Mesangial cell (primary cell): ENCODE results near the gene CDSN. TPM values are rescaled to one million over a fixed set of nuclear protein-coding genes. Genes with fewer than 3 reads are reported as not detected.

Experiments
- total RNA-seq: library from RNA; depleted of rRNA; stranded (reverse); fragments of >200 nt; gene quantifications from 2 replicates; pipeline ENCODE4 v1.2.3, GENCODE V29; 2015

Gene CDSN
- 0.25 TPM in 1 of 2 replicates, not detected in the other for total RNA-seq

GRCh38 chr6:31120151-31120915, at the start of gene CDSN:
Gene CDSN, minus strand, starts transcription at chr6:31120446. Its CDS starts 27 bp downstream, at chr6:31120419.

DNA sequence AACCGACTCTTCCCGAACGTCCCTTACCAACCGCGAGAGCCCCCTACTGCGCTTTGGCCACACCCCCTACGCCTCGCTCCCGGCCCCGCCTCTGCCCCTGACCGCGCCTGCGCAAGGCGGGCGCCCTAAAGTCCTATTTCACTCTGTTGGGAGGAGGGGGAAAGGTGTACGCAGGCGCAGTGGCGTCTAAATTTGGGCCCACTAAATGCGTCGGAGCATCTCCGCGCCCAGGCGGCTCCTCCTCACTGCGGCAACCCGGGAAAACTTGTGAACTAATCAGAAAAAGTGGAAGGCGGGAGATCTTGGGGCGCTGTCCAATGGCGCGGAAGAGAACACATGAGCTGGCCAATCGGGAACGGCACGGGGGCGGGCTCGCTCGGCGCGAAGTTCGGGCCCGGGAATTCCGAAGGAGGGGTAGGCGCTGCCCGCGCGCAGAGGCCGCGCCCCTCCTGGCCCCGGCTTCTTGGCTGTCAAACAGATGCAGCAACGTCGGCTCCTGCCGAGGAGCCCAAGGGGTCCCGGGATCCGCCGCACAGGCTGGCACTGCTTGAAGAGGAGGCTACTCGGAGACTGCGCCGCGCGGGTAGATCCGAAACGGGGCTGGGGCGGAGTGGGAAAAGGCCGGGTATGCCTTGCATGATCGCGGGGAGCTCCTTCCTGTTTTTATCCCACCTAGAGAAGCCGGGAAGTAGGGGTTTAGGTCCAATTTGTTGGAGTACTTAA, 38.1 kb upstream of the CDSN start, which contains the start of gene TCF19:
Gene TCF19, plus strand, starts transcription at position 450 of the 723 bp plus-strand sequence. CDS start 881 bp downstream, outside the sequence.

GRCh38 chr6:31157513-31158139, 37.4 kb upstream of the CDSN start, which contains the start of gene CCHCR1:
Gene CCHCR1, minus strand, starts transcription at chr6:31157802. Its CDS starts 202 bp downstream, at chr6:31157600.

DNA sequence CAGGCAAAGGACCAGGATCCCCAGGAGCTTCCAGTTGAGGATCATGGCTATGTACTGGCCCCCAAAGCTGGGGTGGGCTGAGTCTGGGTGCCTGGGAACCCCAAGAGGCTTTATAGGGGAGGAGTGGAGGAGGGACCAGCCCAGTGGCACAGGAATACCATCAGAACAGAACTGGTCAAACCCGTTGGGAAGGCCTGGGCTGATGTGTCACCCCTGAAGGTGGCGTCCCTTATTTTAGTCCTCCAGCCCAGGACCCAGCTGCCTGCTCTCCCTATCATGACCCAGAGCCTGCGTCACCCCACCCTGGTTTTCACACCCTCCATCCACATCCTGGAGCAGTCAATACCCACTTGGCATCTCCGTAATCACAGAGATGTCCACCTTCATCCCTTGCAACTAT, 18.7 kb upstream of the CDSN start, which contains the start of gene PSORS1C2:
Gene PSORS1C2, minus strand, starts transcription at position 85 of the 400 bp plus-strand sequence. Its CDS starts 40 bp downstream, at position 45.

GRCh38 chr6:31114541-31114878, 5.7 kb downstream of the CDSN start, which contains the start of gene PSORS1C1:
Gene PSORS1C1, plus strand, starts transcription at chr6:31114800. Its CDS starts 14,833 bp downstream, at chr6:31129633.

GRCh38 chr6:31112478-31112877, 7.8 kb downstream of the CDSN start, which contains the start of gene C6orf15:
Gene C6orf15, minus strand, starts transcription at chr6:31112575. Its CDS starts 20 bp downstream, at chr6:31112555.

Other genes with a start within 250 kb of the CDSN start
- 55.7 and 224 TPM in 2 replicates for gene DDR1, start 235.9 kb downstream of the CDSN start, total RNA-seq
- 21.0 and 27.5 TPM in 2 replicates for gene GTF2H4, start 212.2 kb downstream of the CDSN start, total RNA-seq
- gene VARS2, start 206.2 kb downstream of the CDSN start, total RNA-seq = 26.1 and 43.4 TPM in 2 replicates
- gene SFTA2, start 188.3 kb downstream of the CDSN start, total RNA-seq = not detected in 2 replicates
- gene MUCL3, start 179.5 kb downstream of the CDSN start, total RNA-seq = not detected in 2 replicates
- not detected in 2 replicates for gene MUC21, start 136.7 kb downstream of the CDSN start, total RNA-seq
- gene MUC22, start 110.0 kb downstream of the CDSN start, total RNA-seq = not detected in 2 replicates
- gene C6orf15, start 7.9 kb downstream of the CDSN start, total RNA-seq = 0.13 and 2.0 TPM in 2 replicates
- gene PSORS1C1, start 5.6 kb downstream of the CDSN start, total RNA-seq = 0.49 and 1.4 TPM in 2 replicates
- gene PSORS1C2, start 18.6 kb upstream of the CDSN start, total RNA-seq = not detected in 2 replicates
- gene CCHCR1, start 37.4 kb upstream of the CDSN start, total RNA-seq = 20.0 and 26.2 TPM in 2 replicates
- 10.9 and 61.3 TPM in 2 replicates for gene TCF19, start 38.1 kb upstream of the CDSN start, total RNA-seq
- 4.4 and 7.2 TPM in 2 replicates for gene POU5F1, start 50.2 kb upstream of the CDSN start, total RNA-seq
- gene HLA-C, start 151.6 kb upstream of the CDSN start, total RNA-seq = 114 and 130 TPM in 2 replicates
- 50.8 and 163 TPM in 2 replicates for gene HLA-B, start 236.7 kb upstream of the CDSN start, total RNA-seq